KMS-11 (cell line): ENCODE results near the gene UMODL1.

Experiments
- H2AFZ ChIP-seq: fragments of 200-600 bp; sonication (generic); 2 replicates; pipeline ENCODE4 v1.6.1; 2016; ENCODE audit warnings: antibody characterized with exemption, mixed run types, low read depth
- H3K27ac ChIP-seq: fragments of 200-600 bp; sonication (generic); 2 replicates; pipeline ENCODE4 v1.6.1; 2016; ENCODE audit warnings: mild to moderate bottlenecking, mixed run types
- H3K27me3 ChIP-seq: fragments of 200-600 bp; sonication (generic); 2 replicates; pipeline ENCODE4 v1.6.1; 2017; ENCODE audit warnings: mild to moderate bottlenecking, low read depth, mixed run types, moderate library complexity; ENCODE audit not compliant: insufficient read depth
- H3K36me3 ChIP-seq: fragments of 200-600 bp; sonication (generic); 2 replicates; pipeline ENCODE4 v1.6.1; 2017; ENCODE audit warnings: mild to moderate bottlenecking, mixed run types; ENCODE audit not compliant: insufficient read depth
- H3K4me1 ChIP-seq: fragments of 200-600 bp; sonication (generic); 2 replicates; pipeline ENCODE4 v1.6.1; 2016; ENCODE audit warnings: mild to moderate bottlenecking, low read depth, mixed run types; ENCODE audit not compliant: poor library complexity, severe bottlenecking
- H3K4me2 ChIP-seq: fragments of 200-600 bp; sonication (generic); 2 replicates; pipeline ENCODE4 v1.7.0; 2016; ENCODE audit warnings: mild to moderate bottlenecking, mixed run types
- H3K4me3 ChIP-seq: fragments of 200-600 bp; sonication (generic); IDR thresholded peaks from 2 replicates; pipeline ENCODE4 v1.6.1; 2017; ENCODE audit warnings: low read depth, low read length, mixed read lengths; ENCODE audit not compliant: insufficient read depth
- H3K79me2 ChIP-seq: fragments of 200-600 bp; sonication (generic); 2 replicates; pipeline ENCODE4 v1.6.1; 2016; ENCODE audit warnings: low read depth, mixed run types; ENCODE audit not compliant: insufficient read depth
- H3K9ac ChIP-seq: fragments of 200-600 bp; sonication (generic); 2 replicates; pipeline ENCODE4 v1.6.1; 2016; ENCODE audit warnings: mild to moderate bottlenecking, mixed run types
- H4K20me1 ChIP-seq: fragments of 200-600 bp; sonication (generic); 2 replicates; pipeline ENCODE4 v1.6.1; 2016; ENCODE audit warnings: mild to moderate bottlenecking, mixed run types; ENCODE audit not compliant: insufficient read depth
- CTCF ChIP-seq: fragments of 200-600 bp; sonication (generic); conservative IDR thresholded peaks from 2 replicates; pipeline ENCODE4 v1.6.1; 2017; ENCODE audit warnings: low read depth, mild to moderate bottlenecking, antibody characterized with exemption, low read length, moderate library complexity, mixed read lengths

The UMODL1 gene

GRCh38 chr21:42129300-42130266 lies 58.5 kb downstream of the UMODL1 start:
- Histone ChIP-seq H3K79me2 (no peaks in the 10 kb centered on the region), H3K36me3 (no peaks in the 10 kb centered on the region), H3K4me1 (no peaks in the 10 kb centered on the region), H2AFZ (no peak overlapping the region), H3K27me3 (peaks cover 7% of the 10 kb centered on the region; the same call in 1 of the 2 replicates), H4K20me1 (no peaks in the 10 kb centered on the region), H3K9ac (no peak overlapping the region), H3K27ac (no peak overlapping the region), H3K4me2 (no peak overlapping the region), H3K4me3 (no peak overlapping the region)
- TF ChIP-seq CTCF, result no peak

- no peak for TF ChIP-seq CTCF
- no peaks in the 10 kb centered on the region for H3K4me1 ChIP-seq
These were observed 59.3 kb downstream of the UMODL1 start for GRCh38 chr21:42130441-42130840.

GRCh38 chr21:42132183-42132582 lies 61.1 kb downstream of the UMODL1 start:
- Histone ChIP-seq H3K36me3 (no peaks in the 10 kb centered on the region), H3K9ac (no peak overlapping the region), H3K27me3 (peaks cover 7% of the 10 kb centered on the region; the same call in 1 of the 2 replicates), H3K4me2 (no peak overlapping the region), H3K4me3 (no peak overlapping the region), H2AFZ (no peak overlapping the region), H4K20me1 (no peaks in the 10 kb centered on the region), H3K79me2 (no peaks in the 10 kb centered on the region), H3K4me1 (no peaks in the 10 kb centered on the region), H3K27ac (no peak overlapping the region)
- no peak for TF ChIP-seq CTCF

More at GRCh38 chr21:42130441-42130840, 59.3 kb downstream of the UMODL1 start:
- Histone ChIP-seq H3K79me2 (no peaks in the 10 kb centered on the region), H3K27me3 (peaks cover 7% of the 10 kb centered on the region; the same call in 1 of the 2 replicates), H3K4me2 (no peak overlapping the region), H3K36me3 (no peaks in the 10 kb centered on the region), H3K9ac (no peak overlapping the region), H3K4me3 (no peak overlapping the region), H2AFZ (no peak overlapping the region), H3K27ac (no peak overlapping the region), H4K20me1 (no peaks in the 10 kb centered on the region)

- Histone ChIP-seq H2AFZ (no peak overlapping the region), H3K27me3 (peaks cover 3% of the 10 kb centered on the region; the same call in 1 of the 2 replicates), H3K4me1 (no peaks in the 10 kb centered on the region), H4K20me1 (no peaks in the 10 kb centered on the region), H3K36me3 (no peaks in the 10 kb centered on the region), H3K9ac (no peak overlapping the region), H3K79me2 (no peaks in the 10 kb centered on the region), H3K4me2 (no peak overlapping the region), H3K27ac (no peak overlapping the region), H3K4me3 (no peak overlapping the region)
- no peak for TF ChIP-seq CTCF
These were observed 62.0 kb downstream of the UMODL1 start for GRCh38 chr21:42133131-42133530.
